22Rv1 (cell line): ENCODE data around the gene HGS.

Experiments used
- H3K27ac ChIP-seq: fragments of 450-650 bp; 2 replicates; pipeline ENCODE4 v1.5.1; 2017
- ZFX ChIP-seq: fragments of 450-650 bp; IDR thresholded peaks from 2 replicates; pipeline ENCODE4 v1.6.1; 2017; ENCODE audit warnings: antibody characterized with exemption, borderline replicate concordance
- TF ChIP-seq, protein P1 (sequence below): fragments of 450-650 bp; IDR thresholded peaks from 2 replicates; pipeline ENCODE4 v1.5.1; 2017; ENCODE audit warnings: mild to moderate bottlenecking

Gene HGS

DNA sequence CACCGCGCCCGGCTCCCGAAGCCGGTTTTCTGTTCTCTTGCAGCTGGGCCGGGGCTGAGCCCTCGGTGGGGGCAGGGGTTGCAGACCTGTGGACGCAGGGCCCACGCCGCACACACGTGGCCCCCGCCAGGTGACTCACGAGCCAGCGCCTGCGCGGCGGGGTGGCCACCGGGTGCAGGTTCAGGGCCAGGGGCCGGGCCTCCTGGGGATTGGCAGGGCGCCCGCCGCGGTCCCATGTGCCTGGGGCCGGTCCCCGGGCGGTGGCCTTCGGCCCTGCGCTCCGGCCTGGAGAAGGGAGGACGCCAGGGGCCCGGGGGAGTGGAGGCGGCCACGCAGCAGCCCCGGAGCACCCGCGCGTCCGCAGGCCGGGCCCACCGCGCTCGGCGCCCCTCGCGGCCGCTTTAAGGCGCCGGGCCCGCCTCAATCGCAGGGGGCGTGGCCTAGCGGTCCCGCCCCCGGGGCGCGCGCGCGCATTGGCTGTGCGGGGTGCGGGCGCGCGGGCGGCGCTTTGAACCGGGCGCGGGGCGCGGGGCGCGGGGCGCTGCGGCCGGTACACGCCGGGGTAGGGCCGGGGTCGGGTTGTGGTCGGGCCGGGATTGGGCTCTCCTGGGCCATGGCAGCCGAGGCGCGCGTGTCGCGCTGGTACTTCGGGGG, 28.1 kb downstream of the HGS start, which contains the start of gene SLC25A10:
Gene SLC25A10, plus strand, starts transcription at position 471 of the 654 bp plus-strand sequence. Its CDS starts 143 bp downstream, at position 614.
- H3K27ac ChIP-seq = peak within 1 kb of the TSS; percentile 97
- TF ChIP-seq, protein P1, sequence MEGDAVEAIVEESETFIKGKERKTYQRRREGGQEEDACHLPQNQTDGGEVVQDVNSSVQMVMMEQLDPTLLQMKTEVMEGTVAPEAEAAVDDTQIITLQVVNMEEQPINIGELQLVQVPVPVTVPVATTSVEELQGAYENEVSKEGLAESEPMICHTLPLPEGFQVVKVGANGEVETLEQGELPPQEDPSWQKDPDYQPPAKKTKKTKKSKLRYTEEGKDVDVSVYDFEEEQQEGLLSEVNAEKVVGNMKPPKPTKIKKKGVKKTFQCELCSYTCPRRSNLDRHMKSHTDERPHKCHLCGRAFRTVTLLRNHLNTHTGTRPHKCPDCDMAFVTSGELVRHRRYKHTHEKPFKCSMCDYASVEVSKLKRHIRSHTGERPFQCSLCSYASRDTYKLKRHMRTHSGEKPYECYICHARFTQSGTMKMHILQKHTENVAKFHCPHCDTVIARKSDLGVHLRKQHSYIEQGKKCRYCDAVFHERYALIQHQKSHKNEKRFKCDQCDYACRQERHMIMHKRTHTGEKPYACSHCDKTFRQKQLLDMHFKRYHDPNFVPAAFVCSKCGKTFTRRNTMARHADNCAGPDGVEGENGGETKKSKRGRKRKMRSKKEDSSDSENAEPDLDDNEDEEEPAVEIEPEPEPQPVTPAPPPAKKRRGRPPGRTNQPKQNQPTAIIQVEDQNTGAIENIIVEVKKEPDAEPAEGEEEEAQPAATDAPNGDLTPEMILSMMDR = no peak
- no peak for TF ChIP-seq ZFX

DNA sequence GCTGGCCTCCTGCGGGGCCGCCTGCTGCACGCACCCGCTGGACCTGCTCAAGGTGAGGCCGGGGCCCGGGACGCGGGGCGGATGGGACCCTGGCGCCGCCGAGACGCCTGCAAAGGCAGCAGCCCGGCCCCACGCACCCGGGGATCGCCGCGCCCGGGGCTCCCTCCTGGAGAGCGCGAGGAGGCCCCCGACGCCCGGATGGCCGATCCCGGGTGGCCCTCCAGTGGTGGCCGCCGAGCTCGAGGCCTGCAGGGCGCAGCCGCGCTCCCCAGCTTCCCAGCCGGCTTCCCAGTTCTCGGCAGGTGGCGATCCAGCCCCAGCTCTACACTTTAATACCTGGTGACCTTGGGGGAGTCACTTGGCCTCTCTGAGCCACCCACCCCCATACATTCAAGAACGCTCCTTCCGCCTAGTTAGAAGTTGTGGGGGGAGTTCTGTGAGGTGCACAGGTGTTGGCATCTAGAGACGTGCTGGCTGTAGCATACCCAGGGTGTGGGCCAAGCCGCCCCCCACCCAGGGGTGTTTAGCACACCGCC, 28.7 kb downstream of the HGS start:
- no peak for TF ChIP-seq ZFX
- TF ChIP-seq, protein P1 = peak; percentile 26
- peak overlapping the region; percentile 97 for H3K27ac ChIP-seq

- TF ChIP-seq, protein P1 = no peak
- TF ChIP-seq ZFX = no peak
- H3K27ac ChIP-seq = peak overlapping the region; percentile 97
These were observed 29.3 kb downstream of the HGS start for GRCh38 chr17:81713004-81713555.

DNA sequence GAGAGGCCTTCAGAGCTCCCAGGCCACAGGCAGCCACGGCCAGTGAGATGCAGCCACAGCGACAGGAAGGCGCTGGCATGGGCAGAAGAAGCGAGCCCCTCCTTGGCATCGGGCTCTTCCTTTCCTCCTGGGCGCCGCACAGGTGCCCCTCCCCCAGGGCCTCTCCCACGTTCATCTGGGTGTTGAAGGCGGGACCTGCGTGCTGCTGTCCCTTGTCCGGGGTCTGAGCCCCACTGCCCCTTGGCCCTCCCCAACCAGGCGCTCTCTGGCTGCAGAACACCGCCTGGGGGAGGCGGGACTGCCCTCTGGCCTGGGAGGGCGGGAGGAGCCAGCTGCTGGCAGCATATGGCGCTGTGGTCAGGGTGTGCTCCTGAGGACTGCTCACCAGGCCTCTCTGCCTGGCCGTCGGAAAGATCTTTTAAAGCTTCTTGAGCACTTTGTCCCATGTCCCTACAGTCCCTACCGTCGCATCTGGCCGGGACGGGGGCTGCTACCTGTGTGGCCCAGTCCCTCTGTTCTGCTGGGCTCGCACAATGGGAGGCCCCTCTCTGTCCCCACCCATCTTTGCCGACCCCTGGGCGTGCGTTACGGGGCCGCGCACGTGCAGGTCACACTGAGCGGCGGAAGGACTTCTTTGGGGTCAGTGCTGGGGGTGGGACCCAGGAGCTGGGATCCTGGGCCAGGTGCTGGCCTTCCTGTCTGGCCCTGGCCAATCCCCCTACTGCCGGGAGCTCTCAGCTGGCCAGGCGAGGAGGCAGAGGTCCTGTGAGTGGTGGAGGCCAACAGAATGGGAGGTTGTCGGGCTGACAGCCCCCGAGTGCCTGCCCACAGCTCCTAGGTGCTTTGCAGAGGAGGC, 30.0 kb downstream of the HGS start:
- H3K27ac ChIP-seq = peak overlapping the region; percentile 97

GRCh38 chr17:81714412-81715106, 30.7 kb downstream of the HGS start:
- TF ChIP-seq, protein P1 = no peak
- no peak for TF ChIP-seq ZFX
- H3K27ac ChIP-seq = peak overlapping the region; percentile 97

More for the DNA sequence above, 30.0 kb downstream of the HGS start:
- TF ChIP-seq, protein P1 = no peak
- no peak for TF ChIP-seq ZFX

DNA sequence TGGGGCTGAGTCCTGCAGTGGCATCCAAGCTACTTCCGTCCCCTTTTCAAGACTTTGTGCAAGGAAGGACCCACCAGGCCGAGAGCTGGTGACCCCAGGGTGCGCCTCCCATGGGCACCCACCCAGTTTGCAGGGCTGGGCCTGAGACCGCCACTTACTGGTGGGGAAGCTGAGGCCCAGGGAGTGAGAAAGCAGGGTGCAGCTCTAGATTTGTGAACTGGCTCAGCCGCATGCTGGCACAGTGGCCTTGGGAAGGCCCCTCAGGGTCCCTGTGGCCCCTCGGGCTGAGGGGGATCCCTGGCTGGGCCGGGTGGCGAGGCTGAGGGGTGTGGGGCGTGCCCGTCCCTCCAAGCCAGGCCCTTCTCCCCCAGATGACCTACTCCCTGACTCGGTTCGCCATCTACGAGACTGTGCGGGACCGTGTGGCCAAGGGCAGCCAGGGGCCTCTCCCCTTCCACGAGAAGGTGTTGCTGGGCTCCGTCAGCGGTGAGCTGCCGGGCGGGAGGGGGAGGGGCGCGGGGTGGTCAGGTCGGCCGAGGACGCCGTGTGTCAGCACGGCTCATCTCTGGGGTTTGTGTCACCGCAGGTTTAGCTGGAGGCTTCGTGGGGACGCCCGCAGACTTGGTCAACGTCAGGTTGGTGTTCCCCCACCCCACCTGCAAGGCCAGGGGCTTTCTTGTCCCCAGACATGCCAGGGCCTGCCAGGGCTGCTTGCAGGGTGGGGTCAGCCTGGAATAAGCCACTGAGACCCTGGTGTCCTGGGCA, 31.5 kb downstream of the HGS start:
- no peak overlapping the region; the same call in 1 of the 2 replicates for H3K27ac ChIP-seq
- TF ChIP-seq ZFX = no peak
- TF ChIP-seq, protein P1 = no peak
